ENCODE data around the gene KPNA2. TPM values are rescaled to one million over a fixed set of nuclear protein-coding genes. Genes with fewer than 3 reads are reported as not detected.

Gene KPNA2
- total RNA-seq, 2 donors from 2014 or later, result 43.2 to 143 TPM

- peak; percentile 70 for DNase-seq
- Histone ChIP-seq H3K4me1 (peaks cover 8% of the 10 kb centered on the region), H3K27ac (no peak overlapping the region), H3K4me3 (no peak overlapping the region), H3K36me3 (no peaks in the 10 kb centered on the region), H3K9ac (ENCODE audit: low read depth in 2 of 2, low read length in 2 of 2) (no peak overlapping the region), H3K9me3 (no peaks in the 10 kb centered on the region), H3K27me3 (no peaks in the 10 kb centered on the region)
- TF ChIP-seq CTCF (IDR thresholded peaks at IDR 0.05), result no peak
- intact Hi-C loops (cut with DNase I), result no loop called here
Measured at GRCh38 chr17:68089881-68090280, 54.3 kb downstream of the KPNA2 start.

- no peak overlapping the region for H3K27ac ChIP-seq
- H3K36me3 ChIP-seq, result no peaks in the 10 kb centered on the region
- H3K9ac ChIP-seq (ENCODE audit: low read depth in 2 of 2, low read length in 2 of 2), result no peak overlapping the region
- no peak overlapping the region for H3K4me3 ChIP-seq
- DNase-seq, result no peak
- no peaks in the 10 kb centered on the region for H3K4me1 ChIP-seq
- TF ChIP-seq CTCF (IDR thresholded peaks at IDR 0.05), result no peak
- no peaks in the 10 kb centered on the region for H3K9me3 ChIP-seq
- intact Hi-C loops (cut with DNase I), result no loop called here
- no peaks in the 10 kb centered on the region for H3K27me3 ChIP-seq
Measured at GRCh38 chr17:68094481-68095078, 59.0 kb downstream of the KPNA2 start.

- Histone ChIP-seq H3K4me1 (no peaks in the 10 kb centered on the region), H3K36me3 (no peaks in the 10 kb centered on the region), H3K9me3 (no peaks in the 10 kb centered on the region), H3K27ac (no peak overlapping the region), H3K4me3 (no peak overlapping the region), H3K27me3 (no peaks in the 10 kb centered on the region), H3K9ac (ENCODE audit: low read depth in 2 of 2, low read length in 2 of 2) (no peak overlapping the region)
- no peak for TF ChIP-seq CTCF (IDR thresholded peaks at IDR 0.05)
- intact Hi-C loops (cut with DNase I), result no loop called here
- no peak for DNase-seq
Measured at GRCh38 chr17:68095205-68095811, 59.8 kb downstream of the KPNA2 start.

- Histone ChIP-seq H3K36me3 (no peaks in the 10 kb centered on the region), H3K4me3 (no peak overlapping the region), H3K4me1 (no peaks in the 10 kb centered on the region), H3K9me3 (no peaks in the 10 kb centered on the region), H3K27me3 (no peaks in the 10 kb centered on the region), H3K9ac (ENCODE audit: low read depth in 2 of 2, low read length in 2 of 2) (no peak overlapping the region), H3K27ac (no peak overlapping the region)
- no peak for TF ChIP-seq CTCF (IDR thresholded peaks at IDR 0.05)
- intact Hi-C loops (cut with DNase I), result no loop called here
- DNase-seq, result no peak
Measured at GRCh38 chr17:68096111-68096510, 60.6 kb downstream of the KPNA2 start.

Other genes starting within 250 kb of the KPNA2 start
- gene BPTF, start 210.2 kb upstream of the KPNA2 start, total RNA-seq, result 10 to 100 TPM; 61.3 to 77.9 TPM
- 10 to 100 TPM; 10.3 to 13.6 TPM for gene C17orf58, start 39.3 kb upstream of the KPNA2 start, total RNA-seq
- 10 to 100 TPM; 31.5 to 44.1 TPM for gene AMZ2, start 212.3 kb downstream of the KPNA2 start, total RNA-seq